ENCODE measurements around the gene CPLX3. TPM values are rescaled to one million over a fixed set of nuclear protein-coding genes. Genes with fewer than 3 reads are reported as not detected.

Gene CPLX3
- total and polyA plus RNA-seq, 2 of the 8 experiments (the other 6 are each of a cell fraction or from before 2014, with no cell fraction given): 0.17 TPM; not detected in 1

- H3K9ac ChIP-seq (replicated peaks in 1 of 4; ENCODE audit: extremely low read depth in 1 of 4, low read depth in 3 of 4, low read length in 3 of 4): no peak overlapping the region
- H2BK15ac ChIP-seq (ENCODE audit: low read length): no peak overlapping the region
- H3K9me3 ChIP-seq (ENCODE audit: insufficient read depth in 2 of 2, low read depth in 1 of 2, low read length in 1 of 2): no peaks in the 10 kb centered on the region
- no peak overlapping the region for H3K18ac ChIP-seq (ENCODE audit: extremely low read depth, low read length)
- 56% methylated on average over 9 of the region's 9 CpGs; no CpG with 5 or more reads in 1 of the 2 experiments for WGBS, 2 experiments (ENCODE audit: extremely low coverage in 1 of 2, insufficient coverage in 1 of 2, insufficient read length in 1 of 2, insufficient replicate concordance in 2 of 2, low coverage in 1 of 2, low lambda C conversion rate in 2 of 2, missing lambda C conversion rate in 1 of 2)
- no peak overlapping the region for H3K27ac ChIP-seq (ENCODE audit: low read depth, low read length)
- H3K79me1 ChIP-seq (ENCODE audit: low read depth, low read length): peaks cover 30% of the 10 kb centered on the region
- DNase-seq (ENCODE audit: low read depth in 1 of 2, low spot score in 2 of 2) (no peak), FAIRE-seq (no peak)
- no peak overlapping the region for H3K4me3 ChIP-seq (ENCODE audit: extremely low read depth in 1 of 4, insufficient read depth in 2 of 4, low read depth in 3 of 4, low read length in 4 of 4)
- no peak overlapping the region for H3K23ac ChIP-seq (ENCODE audit: insufficient read length)
- CTCF ChIA-PET (ENCODE audit: partially characterized antibody): interaction anchor here (1.0 to 53.7 kb wide), 18 partner anchors 8 to 167 kb away, joined by 3 to 1439 read pairs (median 9); partner anchors contain the start of genes CLK3, CPLX3, CSK and CYP1A1
- no peak overlapping the region for H4K5ac ChIP-seq (ENCODE audit: insufficient read length, low read depth, low read length)
- no peak overlapping the region for H2BK5ac ChIP-seq (ENCODE audit: low read depth, low read length)
- no peak overlapping the region for H2AFZ ChIP-seq (ENCODE audit: low read length)
- H2BK20ac ChIP-seq (ENCODE audit: low read length): no peak overlapping the region
- no peak overlapping the region for H4K91ac ChIP-seq (replicated peaks; ENCODE audit: insufficient read length, low read length)
- H3K4ac ChIP-seq (replicated peaks; ENCODE audit: insufficient read length, low read depth, low read length): no peak overlapping the region
- no peak for TF ChIP-seq HDAC2 (IDR thresholded peaks at IDR 0.05; ENCODE audit: borderline replicate concordance in 1 of 2, low read depth in 2 of 2, low read length in 2 of 2)
- TF ChIP-seq POLR2AphosphoS5 (IDR thresholded peaks at IDR 0.05; ENCODE audit: low read depth, low read length): peak; percentile 35; the same call in 1 of the 2 replicates
- no peaks in the 10 kb centered on the region for H3K36me3 ChIP-seq (ENCODE audit: control insufficient read depth in 2 of 4, insufficient read depth in 4 of 4, low read length in 3 of 4)
- peaks cover 32 to 57% of the 10 kb centered on the region in 2 experiments for H4K20me1 ChIP-seq (replicated peaks in 1 of 2; ENCODE audit: control insufficient read depth in 1 of 2, insufficient read depth in 2 of 2, low read length in 2 of 2)
- H3K56ac ChIP-seq (replicated peaks; ENCODE audit: insufficient read length, low read depth, low read length): no peak overlapping the region
- no peak overlapping the region for H2BK12ac ChIP-seq (ENCODE audit: low read depth, low read length)
- peaks cover 0 to 10% of the 10 kb centered on the region in 2 experiments; a peak in 1 of 4 replicates for H3K79me2 ChIP-seq (ENCODE audit: control insufficient read depth in 1 of 2, insufficient read depth in 2 of 2, low read length in 2 of 2)
- POLR2A ChIA-PET (ENCODE audit: partially characterized antibody): interaction anchor here (1.2 to 4.5 kb wide), 3 partner anchors 11 to 108 kb away, joined by 3 to 20 read pairs (median 4); no protein-coding TSS in a partner anchor
- no peak overlapping the region for H2BK120ac ChIP-seq (replicated peaks; ENCODE audit: low read depth, low read length)
- no peak overlapping the region for H4K8ac ChIP-seq (ENCODE audit: extremely low read depth, insufficient read depth, low read length)
- no peak overlapping the region for H3K14ac ChIP-seq (ENCODE audit: insufficient read length)
- H3K4me1 ChIP-seq (replicated peaks in 1 of 4; ENCODE audit: control insufficient read depth in 3 of 4, insufficient read depth in 4 of 4, low read length in 3 of 4): peaks cover 4 to 30% (median 16%) of the 10 kb centered on the region in 4 experiments
- no peaks in the 10 kb centered on the region for H3K23me2 ChIP-seq (ENCODE audit: low read depth, low read length)
- H3K27me3 ChIP-seq (replicated peaks in 1 of 4; ENCODE audit: control insufficient read depth in 3 of 4, extremely low read depth in 1 of 4, insufficient read depth in 3 of 4, low read length in 3 of 4): no peaks in the 10 kb centered on the region
- H3K4me2 ChIP-seq (ENCODE audit: insufficient read depth in 1 of 2, low read depth in 2 of 2, low read length in 2 of 2): peak overlapping the region; percentile 15 to 17; a peak in 1 of 4 replicates
- H2AK5ac ChIP-seq (ENCODE audit: low read depth, low read length): no peak overlapping the region
Measured at GRCh38 chr15:74788683-74789151, 37.7 kb upstream of the CPLX3 start.

Measured in H1 (cell line).